ENCODE data around the gene PCBP3. TPM values are rescaled to one million over a fixed set of nuclear protein-coding genes. Genes with fewer than 3 reads are reported as not detected.

PCBP3 gene
- total RNA-seq, 1 experiment from 2014 or later, result 10.9 TPM

DNA sequence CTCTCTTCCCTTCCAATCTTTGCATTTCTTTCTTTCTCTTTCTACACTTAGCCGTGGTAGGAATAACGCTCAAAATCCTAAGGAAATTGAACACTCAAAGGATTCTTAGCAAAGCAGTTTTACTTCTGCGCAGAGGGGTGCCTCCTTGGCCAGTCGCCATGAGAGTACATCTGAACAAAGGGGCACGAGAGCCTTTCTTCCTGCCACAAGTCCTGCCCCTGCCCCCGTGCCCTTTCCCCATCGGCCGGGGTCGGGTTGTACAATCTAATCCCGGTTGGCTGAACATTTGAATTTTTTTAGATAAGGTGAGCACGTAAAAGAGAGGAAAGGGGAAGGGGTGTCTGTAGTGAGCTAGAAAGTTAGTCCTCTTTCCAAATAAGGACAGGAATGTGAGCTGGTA lies 309.4 kb downstream of the PCBP3 start:
- Histone ChIP-seq H3K23me2 (ENCODE audit: insufficient read length, low read depth, low read length, poor library complexity, severe bottlenecking) (no peaks in the 10 kb centered on the region), H4K20me1 (ENCODE audit: control insufficient read depth, insufficient read depth, insufficient read length) (no peaks in the 10 kb centered on the region), H3K9me3 (ENCODE audit: control insufficient read depth, low read depth, low read length) (no peaks in the 10 kb centered on the region), H3K56ac (ENCODE audit: insufficient read length, low read depth, low read length) (no peak overlapping the region), H3K4me2 (ENCODE audit: insufficient read depth, insufficient read length, low read length) (no peak overlapping the region), H3K27me3 (ENCODE audit: insufficient read depth, low read length) (no peaks in the 10 kb centered on the region), H2BK5ac (ENCODE audit: insufficient read length, low read length) (no peak overlapping the region), H4K91ac (ENCODE audit: insufficient read length, low read depth, low read length) (no peak overlapping the region), H2BK15ac (ENCODE audit: low read depth, low read length) (no peak overlapping the region), H3K9ac (ENCODE audit: extremely low read depth, insufficient read length, low read length) (no peak overlapping the region), H3K14ac (ENCODE audit: insufficient read depth, low read length) (no peak overlapping the region), H3K4ac (ENCODE audit: low read depth, low read length) (no peak overlapping the region), H2BK12ac (ENCODE audit: insufficient read length, low read depth, low read length) (no peak overlapping the region), H3K27ac (ENCODE audit: insufficient read length, low read depth, low read length) (no peak overlapping the region), H3K23ac (ENCODE audit: insufficient read length, low read depth, low read length) (no peak overlapping the region), H2BK20ac (ENCODE audit: low read depth, low read length, poor library complexity, severe bottlenecking) (no peak overlapping the region), H4K5ac (ENCODE audit: insufficient read length, low read depth, low read length) (no peak overlapping the region), H2BK120ac (ENCODE audit: low read depth, low read length, poor library complexity, severe bottlenecking) (no peak overlapping the region), H4K8ac (replicated peaks; ENCODE audit: insufficient read length, low read depth, low read length) (no peak overlapping the region), H2AK5ac (ENCODE audit: insufficient read length, low read length) (no peak overlapping the region), H2AFZ (ENCODE audit: low read length) (no peak overlapping the region), H3K79me2 (ENCODE audit: insufficient read depth, low read length) (no peaks in the 10 kb centered on the region), H3K79me1 (ENCODE audit: insufficient read depth, low read depth, low read length, poor library complexity, severe bottlenecking) (no peaks in the 10 kb centered on the region), H3T11ph (ENCODE audit: low read length) (no peak overlapping the region), H3K18ac (ENCODE audit: insufficient read length, low read depth, low read length) (no peak overlapping the region), H3K4me1 (ENCODE audit: insufficient read depth, low read length) (no peaks in the 10 kb centered on the region)
- Mint-ChIP-seq H3K4me1 (peaks cover 14 to 22% of the 10 kb centered on the region in 2 experiments), H3K36me3 (ENCODE audit: insufficient read depth in 1 of 3, low read depth in 3 of 3) (peaks cover 0 to 3% (median 0%) of the 10 kb centered on the region in 3 experiments; a peak in 1 of 7 replicates), H3K9me3 (peaks cover 4 to 12% of the 10 kb centered on the region in 2 experiments; a peak in 4 of 5 replicates), H3K27ac (no peak overlapping the region; a peak in 1 of 7 replicates), H3K27me3 (ENCODE audit: low read depth) (peaks cover 32% of the 10 kb centered on the region), H3K4me3 (no peak overlapping the region)
- WGBS (ENCODE audit: extremely low coverage, insufficient read length, low lambda C conversion rate), result no CpG with 5 or more reads among the region's 11 CpGs
- TF ChIP-seq, protein P1, sequence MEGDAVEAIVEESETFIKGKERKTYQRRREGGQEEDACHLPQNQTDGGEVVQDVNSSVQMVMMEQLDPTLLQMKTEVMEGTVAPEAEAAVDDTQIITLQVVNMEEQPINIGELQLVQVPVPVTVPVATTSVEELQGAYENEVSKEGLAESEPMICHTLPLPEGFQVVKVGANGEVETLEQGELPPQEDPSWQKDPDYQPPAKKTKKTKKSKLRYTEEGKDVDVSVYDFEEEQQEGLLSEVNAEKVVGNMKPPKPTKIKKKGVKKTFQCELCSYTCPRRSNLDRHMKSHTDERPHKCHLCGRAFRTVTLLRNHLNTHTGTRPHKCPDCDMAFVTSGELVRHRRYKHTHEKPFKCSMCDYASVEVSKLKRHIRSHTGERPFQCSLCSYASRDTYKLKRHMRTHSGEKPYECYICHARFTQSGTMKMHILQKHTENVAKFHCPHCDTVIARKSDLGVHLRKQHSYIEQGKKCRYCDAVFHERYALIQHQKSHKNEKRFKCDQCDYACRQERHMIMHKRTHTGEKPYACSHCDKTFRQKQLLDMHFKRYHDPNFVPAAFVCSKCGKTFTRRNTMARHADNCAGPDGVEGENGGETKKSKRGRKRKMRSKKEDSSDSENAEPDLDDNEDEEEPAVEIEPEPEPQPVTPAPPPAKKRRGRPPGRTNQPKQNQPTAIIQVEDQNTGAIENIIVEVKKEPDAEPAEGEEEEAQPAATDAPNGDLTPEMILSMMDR (conservative IDR thresholded peaks at IDR 0.05), result no peak
- no peak for DNase-seq
